Caco-2 (cell line): Measurements from ENCODE around the gene SATB2. TPM values are rescaled to one million over a fixed set of nuclear protein-coding genes. Genes with fewer than 3 reads are reported as not detected.

Experiments
- BruUV-seq: library from RNA; stranded (reverse); fragments of 400-500 nt; replicated peaks from 2 replicates; lab custom pipeline; 2021; lab: Mats Ljungman, UMichigan
- CTCF ChIA-PET: fragments of 300-600 bp; sonication (Branson Sonifier 250); formaldehyde crosslinking; loops from one replicate; lab custom pipeline; 2022; ENCODE audit warnings: antibody characterized with exemption; lab: Charles Lee
- POLR2A ChIA-PET: fragments of 300-600 bp; sonication (Branson Sonifier 250); formaldehyde crosslinking; loops from one replicate; lab custom pipeline; 2022; ENCODE audit warnings: antibody characterized with exemption; lab: Charles Lee
- DNase-seq, 2 experiments: peaks; one replicate each; pipeline versions ENCODE4 v3.0.0 to v3.0.0-alpha.2; 2020 to 2022
- H3K27me3 ChIP-seq: replicated peaks from 2 replicates; pipeline ENCODE4 v1.6.0; 2011; ENCODE audit warnings: low read length; ENCODE audit not compliant: control insufficient read depth, insufficient read depth
- H3K36me3 ChIP-seq: 2 replicates; pipeline ENCODE4 v1.5.1; 2011; ENCODE audit warnings: low read length; ENCODE audit not compliant: control insufficient read depth, insufficient read depth
- H3K4me1 ChIP-seq: fragments of 250-450 bp; sonication (Bioruptor Pico); 2 replicates; pipeline ENCODE4 v1.5.1; 2020; ENCODE audit warnings: mild to moderate bottlenecking
- H3K4me3 ChIP-seq: 2 replicates; pipeline ENCODE4 v1.5.1; 2011; ENCODE audit warnings: low read depth, mild to moderate bottlenecking, control low read depth, low read length
- H3K9me3 ChIP-seq: fragments of 250-450 bp; sonication (Bioruptor Pico); 2 replicates; pipeline ENCODE4 v1.5.1; 2020; ENCODE audit warnings: mild to moderate bottlenecking, moderate library complexity
- H3K27ac Mint-ChIP-seq: one replicate; pipeline ENCODE4 v1.8.0; 2022; ENCODE audit warnings: mixed read lengths; ENCODE audit not compliant: unreplicated experiment
- H3K27me3 Mint-ChIP-seq: one replicate; pipeline ENCODE4 v1.8.0; 2022; ENCODE audit warnings: mixed read lengths; ENCODE audit not compliant: insufficient read depth, unreplicated experiment
- H3K36me3 Mint-ChIP-seq: one replicate; pipeline ENCODE4 v1.8.0; 2022; ENCODE audit warnings: mild to moderate bottlenecking, mixed read lengths; ENCODE audit not compliant: insufficient read depth, unreplicated experiment
- H3K4me1 Mint-ChIP-seq: one replicate; pipeline ENCODE4 v1.8.0; 2022; ENCODE audit warnings: low read depth, mixed read lengths; ENCODE audit not compliant: unreplicated experiment
- H3K4me3 Mint-ChIP-seq: one replicate; pipeline ENCODE4 v1.8.0; 2022; ENCODE audit warnings: mild to moderate bottlenecking, moderate library complexity, mixed read lengths; ENCODE audit not compliant: unreplicated experiment
- H3K9me3 Mint-ChIP-seq: one replicate; pipeline ENCODE4 v1.8.0; 2022; ENCODE audit warnings: mixed read lengths; ENCODE audit not compliant: unreplicated experiment
- CTCF ChIP-seq, 2 experiments: fragments of 200-600 bp in 1 of 2; IDR thresholded peaks; 1 replicate in 1 of 2; 2 replicates in 1 of 2; pipeline versions ENCODE4 v1.5.1 to v1.8.0; 2011 to 2022; ENCODE audit warnings: antibody characterized with exemption in 1 of 2, control low read depth in 1 of 2, inconsistent platforms in 1 of 2, low read depth in 1 of 2, low read length in 1 of 2, mild to moderate bottlenecking in 1 of 2, moderate library complexity in 1 of 2; ENCODE audit not compliant: insufficient read depth in 1 of 2, severe bottlenecking in 1 of 2, unreplicated experiment in 1 of 2
- intact Hi-C: fragments of 100-400 bp; cut with micrococcal nuclease; formaldehyde crosslinking; loops from one replicate; pipeline ENCODE4 v1.10.0; 2022; ENCODE audit not compliant: unreplicated experiment
- total RNA-seq: library from RNA; stranded (reverse); gene quantifications from 2 replicates; pipeline ENCODE4 v1.2.3, GENCODE V29; 2022

SATB2 gene
- total RNA-seq, 1 experiment from 2014 or later = 1.1 TPM

- Histone ChIP-seq H3K4me3 (no peak overlapping the region), H3K36me3 (no peaks in the 10 kb centered on the region), H3K9me3 (no peaks in the 10 kb centered on the region), H3K4me1 (peaks cover 11% of the 10 kb centered on the region), H3K27me3 (no peaks in the 10 kb centered on the region; the same call in 1 of the 2 replicates)
- no TSS peak for BruUV-seq
- no peak for TF ChIP-seq CTCF (IDR thresholded peaks at IDR 0.05; ENCODE audit: insufficient read depth in 1 of 2, low read depth in 1 of 2, low read length in 1 of 2, severe bottlenecking in 1 of 2, unreplicated experiment in 1 of 2)
- intact Hi-C loops = loop anchor here (5.0 kb wide), 1 partner anchor 440 kb away; no protein-coding TSS in a partner anchor
- no peak for DNase-seq
- Mint-ChIP-seq H3K9me3 (no peaks in the 10 kb centered on the region), H3K27ac (no peak overlapping the region), H3K36me3 (no peaks in the 10 kb centered on the region), H3K4me3 (peak overlapping the region; percentile 73), H3K27me3 (peaks cover 19% of the 10 kb centered on the region), H3K4me1 (peaks cover 7% of the 10 kb centered on the region)
- POLR2A ChIA-PET = no interaction called here
- CTCF ChIA-PET = interaction anchor here (0.7 kb wide), 1 partner anchor 18 kb away, joined by 3 read pairs; no protein-coding TSS in a partner anchor
Observed at GRCh38 chr2:199461711-199462346, 4.1 kb upstream of the SATB2 start.

GRCh38 chr2:199460846-199461710, 3.3 kb upstream of the SATB2 start:
- Histone ChIP-seq H3K36me3 (no peaks in the 10 kb centered on the region), H3K4me3 (no peak overlapping the region), H3K4me1 (peaks cover 16% of the 10 kb centered on the region), H3K9me3 (no peaks in the 10 kb centered on the region), H3K27me3 (peaks cover 2% of the 10 kb centered on the region)
- H3K4me1 Mint-ChIP-seq = peaks cover 7% of the 10 kb centered on the region
- DNase-seq = no peak
- no peak for TF ChIP-seq CTCF (IDR thresholded peaks at IDR 0.05; ENCODE audit: insufficient read depth in 1 of 2, low read depth in 1 of 2, low read length in 1 of 2, severe bottlenecking in 1 of 2, unreplicated experiment in 1 of 2)
- intact Hi-C loops = loop anchor here (5.0 kb wide), 1 partner anchor 439 kb away; no protein-coding TSS in a partner anchor
- peak overlapping the region; percentile 96 for H3K4me3 Mint-ChIP-seq
- ChIA-PET POLR2A (no interaction called here), CTCF (interaction anchor here (1.4 kb wide), 1 partner anchor 10 kb away, joined by 4 read pairs; no protein-coding TSS in a partner anchor)
- no peak overlapping the region for H3K27ac Mint-ChIP-seq
- no TSS peak for BruUV-seq
- H3K36me3 Mint-ChIP-seq = no peaks in the 10 kb centered on the region
- H3K27me3 Mint-ChIP-seq = peaks cover 12% of the 10 kb centered on the region
- no peaks in the 10 kb centered on the region for H3K9me3 Mint-ChIP-seq

- BruUV-seq = TSS peak; percentile 77
- intact Hi-C loops = loop anchor here (5.0 kb wide), 1 partner anchor 438 kb away; no protein-coding TSS in a partner anchor
- H3K36me3 ChIP-seq = no peaks in the 10 kb centered on the region
- ChIA-PET CTCF (interaction anchor here (1.4 kb wide), 1 partner anchor 11 kb away, joined by 4 read pairs; no protein-coding TSS in a partner anchor), POLR2A (interaction anchor here (0.6 kb wide), 1 partner anchor 13 kb away, joined by 7 read pairs; no protein-coding TSS in a partner anchor)
- DNase-seq = no peak
- Mint-ChIP-seq H3K4me1 (peaks cover 7% of the 10 kb centered on the region), H3K36me3 (no peaks in the 10 kb centered on the region), H3K4me3 (peak overlapping the region; percentile 96), H3K27me3 (peaks cover 13% of the 10 kb centered on the region), H3K9me3 (no peaks in the 10 kb centered on the region), H3K27ac (peak overlapping the region; percentile 88)
- peaks cover 3% of the 10 kb centered on the region for H3K27me3 ChIP-seq
- no peaks in the 10 kb centered on the region for H3K9me3 ChIP-seq
- peaks cover 22% of the 10 kb centered on the region for H3K4me1 ChIP-seq
- TF ChIP-seq CTCF (IDR thresholded peaks at IDR 0.05; ENCODE audit: insufficient read depth in 1 of 2, low read depth in 1 of 2, low read length in 1 of 2, severe bottlenecking in 1 of 2, unreplicated experiment in 1 of 2) = no peak
- peak overlapping the region; percentile 51 for H3K4me3 ChIP-seq
Observed at GRCh38 chr2:199460101-199460671, 2.4 kb upstream of the SATB2 start.
